LNCAP (cell line): ENCODE results near the gene TOLLIP.

Experiments used
- CTCF ChIP-seq: fragments of 450-650 bp; IDR thresholded peaks from 2 replicates; pipeline ENCODE4 v1.5.1; 2017; ENCODE audit warnings: mild to moderate bottlenecking

TOLLIP gene

DNA sequence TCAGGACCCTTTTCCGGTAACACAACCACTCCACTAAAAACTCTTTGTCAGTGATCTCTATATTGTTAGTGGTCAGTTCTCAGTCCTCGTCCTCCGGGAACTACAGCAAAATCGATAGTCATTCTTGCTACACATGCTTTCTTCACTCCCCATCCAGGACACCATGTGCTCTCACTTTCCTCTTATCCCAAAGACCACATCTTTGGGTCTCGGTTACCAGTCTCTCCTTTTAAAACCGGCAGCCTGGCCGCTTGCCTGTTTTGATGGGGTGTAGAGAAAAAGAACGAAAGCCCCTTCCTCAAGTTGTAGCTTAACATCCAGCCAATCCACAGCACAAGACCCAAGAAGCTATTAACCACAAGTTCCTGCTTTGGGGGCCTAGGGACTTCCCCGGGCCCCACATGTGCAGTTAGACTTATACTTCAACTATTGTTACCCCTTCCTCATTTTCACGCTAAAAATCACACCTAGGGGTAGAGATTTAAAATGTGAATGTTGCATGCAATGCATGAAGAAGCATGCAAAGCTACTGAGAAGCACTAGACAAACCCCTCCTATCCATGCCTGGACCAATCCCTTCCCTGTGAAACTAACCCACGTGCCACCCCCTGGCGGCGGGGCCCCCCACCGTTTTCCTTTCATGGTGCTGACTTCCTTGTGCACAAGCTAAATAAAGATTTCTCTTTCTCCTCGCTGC is 1.5 kb upstream of the TOLLIP start:
- TF ChIP-seq CTCF, result no peak

GRCh38 chr11:1310318-1310687 is 871 bp upstream of the TOLLIP start:
- no peak for TF ChIP-seq CTCF

- TF ChIP-seq CTCF, result no peak
These were observed 512 bp downstream of the TOLLIP start for GRCh38 chr11:1308743-1309497.

DNA sequence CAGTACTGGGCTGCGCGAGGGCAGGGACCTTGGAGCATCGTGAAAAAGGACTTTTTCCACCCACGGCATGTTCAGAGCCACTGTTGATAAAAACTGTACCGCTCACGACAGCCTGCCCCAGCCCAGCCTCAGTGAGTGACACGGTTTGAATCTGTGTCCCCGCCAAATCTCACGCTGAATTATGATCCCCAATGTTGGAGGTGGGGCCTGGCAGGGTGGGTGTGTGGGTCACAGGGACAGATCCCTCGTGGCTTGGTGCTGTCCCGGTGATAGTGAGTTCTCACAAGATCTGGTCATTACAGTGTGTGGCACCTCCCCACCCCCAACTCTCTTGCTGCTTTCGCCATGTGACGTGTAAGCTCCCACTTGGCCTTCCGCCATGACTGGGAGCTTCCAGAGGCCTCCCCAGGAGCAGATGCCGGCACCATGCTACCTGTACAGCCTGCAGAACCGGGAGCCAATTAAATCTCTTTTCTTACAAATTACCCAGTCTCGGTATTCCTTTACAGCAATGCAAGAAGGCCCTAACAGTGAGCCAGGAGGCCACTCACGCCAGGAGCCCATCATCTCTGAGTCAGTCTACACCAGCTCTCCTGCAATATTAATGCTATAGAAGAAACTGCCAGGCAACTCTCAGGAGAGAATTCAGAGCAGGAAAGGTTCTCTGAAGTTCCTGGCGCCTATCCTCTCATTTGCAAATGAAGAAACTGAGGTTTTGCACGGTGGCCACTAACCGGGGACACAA is 1.3 kb downstream of the TOLLIP start:
- TF ChIP-seq CTCF, result no peak

DNA sequence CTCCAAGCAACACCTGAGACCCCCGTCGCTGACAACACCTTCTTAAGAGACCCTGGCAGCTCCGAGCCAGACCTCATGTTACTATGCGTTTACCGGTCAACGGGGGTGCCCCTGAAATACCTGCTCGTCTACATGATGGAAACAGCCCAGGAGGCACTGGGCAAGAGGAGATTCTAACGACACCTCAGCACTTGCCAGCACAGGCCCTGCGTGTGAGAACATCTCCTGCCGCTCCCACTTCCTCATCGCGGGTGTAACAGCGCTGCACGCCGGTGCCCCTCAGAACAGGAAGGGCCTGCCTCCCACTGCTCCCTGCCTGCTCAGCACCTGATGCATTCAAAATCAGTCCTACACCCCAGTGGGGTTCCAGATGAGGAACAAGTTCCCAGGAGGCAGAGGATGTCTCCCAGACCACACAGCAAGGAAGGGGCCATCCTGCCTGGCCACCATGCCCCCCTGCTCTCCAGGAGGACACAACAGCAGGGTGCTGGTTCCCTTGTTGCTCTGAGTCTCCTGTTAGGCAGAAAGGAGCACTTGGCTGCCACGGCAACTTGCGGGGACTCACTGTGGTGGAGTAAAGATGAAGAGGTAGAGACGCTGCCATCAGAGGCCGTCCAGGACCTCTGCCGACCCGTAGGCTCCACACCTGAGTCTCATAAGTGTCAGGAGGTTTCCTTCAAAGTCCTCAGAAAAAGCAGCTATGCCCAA is 2.1 kb downstream of the TOLLIP start:
- no peak for TF ChIP-seq CTCF

DNA sequence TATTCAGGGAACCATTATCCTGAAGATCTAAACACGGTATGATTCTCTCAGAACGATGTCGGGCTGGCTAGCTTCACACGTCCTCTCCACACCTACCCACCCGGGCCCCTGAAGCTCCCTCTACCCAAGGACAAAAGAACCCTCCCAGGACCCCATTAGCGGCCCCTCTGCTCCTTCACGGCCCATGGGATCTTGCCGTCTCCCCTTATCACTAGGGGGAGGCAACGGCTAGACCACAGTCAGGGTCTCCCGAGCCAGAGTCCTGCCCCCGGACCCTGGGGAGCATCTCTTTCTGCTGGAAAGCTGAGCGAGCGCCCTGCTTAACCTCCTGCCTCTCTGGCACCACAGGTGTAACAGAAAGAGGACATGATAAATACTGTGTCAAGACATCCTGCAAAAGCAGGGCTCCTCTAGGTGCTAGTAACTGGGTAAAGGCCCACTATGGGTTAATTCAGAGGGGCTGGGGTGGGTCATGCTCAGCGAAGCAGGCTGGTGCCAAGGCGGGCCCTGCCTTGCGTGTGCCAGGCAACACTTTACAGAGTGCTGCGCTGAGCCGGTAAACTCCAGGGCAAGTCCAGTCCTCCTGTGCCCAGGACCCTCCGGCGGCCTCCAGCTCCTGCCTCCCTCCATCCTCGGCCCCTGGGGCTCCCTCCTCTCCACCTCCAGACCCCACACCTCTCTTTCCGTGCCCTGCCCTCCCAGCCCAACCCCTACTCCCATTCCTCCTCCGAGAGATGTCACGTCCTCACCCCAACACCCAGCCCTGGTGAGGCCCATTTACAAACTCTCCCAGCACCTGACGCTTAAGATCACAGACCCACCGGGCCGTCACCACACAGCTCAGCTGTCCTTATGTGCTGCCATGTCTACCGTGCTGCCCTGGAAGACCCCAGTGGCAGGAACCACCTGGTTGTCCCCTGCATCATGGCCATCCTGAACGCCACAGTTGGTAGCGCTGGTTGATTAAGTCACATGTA is 3.0 kb downstream of the TOLLIP start:
- TF ChIP-seq CTCF, result no peak
